HG03095 (cell line): Measurements from ENCODE around the gene RFT1.

Experiments used
- ATAC-seq: cut with Tn5 transposase; IDR thresholded peaks from one replicate; pipeline ENCODE4 v1.9.1; 2021; ENCODE audit warnings: moderate library complexity; ENCODE audit not compliant: unreplicated experiment

The RFT1 gene

GRCh38 chr3:53129344-53129743, 891 bp downstream of the RFT1 start:
- no peak for ATAC-seq

- ATAC-seq, result no peak
Observed at GRCh38 chr3:53126601-53127000, 3.6 kb downstream of the RFT1 start.

GRCh38 chr3:53123953-53124352, 6.3 kb downstream of the RFT1 start:
- ATAC-seq, result no peak

GRCh38 chr3:53123510-53123909, 6.7 kb downstream of the RFT1 start:
- ATAC-seq, result no peak

GRCh38 chr3:53122933-53123305, 7.3 kb downstream of the RFT1 start:
- ATAC-seq, result no peak

- no peak for ATAC-seq
Observed at GRCh38 chr3:53122255-53122932, 7.8 kb downstream of the RFT1 start.

- no peak for ATAC-seq
Observed at GRCh38 chr3:53120336-53120735, 9.9 kb downstream of the RFT1 start.

- no peak for ATAC-seq
Observed at GRCh38 chr3:53116956-53117355, 13.3 kb downstream of the RFT1 start.

- ATAC-seq, result no peak
Observed at GRCh38 chr3:53114412-53115074, 15.7 kb downstream of the RFT1 start.

GRCh38 chr3:53114011-53114400, 16.2 kb downstream of the RFT1 start:
- no peak for ATAC-seq

GRCh38 chr3:53113293-53114010, 16.8 kb downstream of the RFT1 start:
- no peak for ATAC-seq

GRCh38 chr3:53111822-53112221, 18.4 kb downstream of the RFT1 start:
- ATAC-seq, result no peak

GRCh38 chr3:53109891-53110771, 20.1 kb downstream of the RFT1 start:
- no peak for ATAC-seq

- ATAC-seq, result no peak
Observed at GRCh38 chr3:53109190-53109589, 21.0 kb downstream of the RFT1 start.

- ATAC-seq, result no peak
Observed at GRCh38 chr3:53104762-53105161, 25.5 kb downstream of the RFT1 start.

GRCh38 chr3:53103397-53104296, 26.6 kb downstream of the RFT1 start:
- ATAC-seq, result no peak

GRCh38 chr3:53102601-53103147, 27.6 kb downstream of the RFT1 start:
- ATAC-seq, result peak; percentile 79

- ATAC-seq, result no peak
Observed at GRCh38 chr3:53101956-53102355, 28.3 kb downstream of the RFT1 start.

- ATAC-seq, result no peak
Observed at GRCh38 chr3:53100818-53101466, 29.3 kb downstream of the RFT1 start.
